ENCODE results near the gene SLN.

The SLN gene

GRCh38 chr11:107689317-107690202 is 22.3 kb downstream of the SLN start:
- Histone ChIP-seq H3K4me3 (ENCODE audit: low read depth, low read length) (no peak overlapping the region), H3K4me1 (ENCODE audit: control insufficient read depth, insufficient read depth, low read length) (no peaks in the 10 kb centered on the region), H3K27ac (ENCODE audit: extremely low read depth, low read depth, low read length) (no peak overlapping the region), H3K9me3 (ENCODE audit: control insufficient read depth, insufficient read depth, low read depth, low read length) (no peaks in the 10 kb centered on the region), H3K36me3 (ENCODE audit: control insufficient read depth in 2 of 2, insufficient read depth in 1 of 2, low read length in 2 of 2) (no peaks in the 10 kb centered on the region)
- ChIA-PET CTCF (interaction anchor here (0.5 to 4.9 kb wide), 46 partner anchors 8 to 1659 kb away, joined by 3 to 98 read pairs (median 4); partner anchors contain the start of gene ALKBH8), POLR2A (no interaction called here)
- TF ChIP-seq ZXDB (tag by site-specific recombination; IDR thresholded peaks at IDR 0.05) (no peak), ZNF660 (tag by site-specific recombination; IDR thresholded peaks at IDR 0.05) (no peak), ZNF654 (tag by site-specific recombination; IDR thresholded peaks at IDR 0.05; ENCODE audit: low read depth) (peak; percentile 84), ZEB2 (tag by site-specific recombination; IDR thresholded peaks at IDR 0.05) (0 out of 2 replicates have a peak, but pooled peaks have one; percentile 44), CTCF (tag by site-specific recombination; IDR thresholded peaks at IDR 0.05) (0 out of 2 replicates have a peak, but pooled peaks have one; percentile 9), PRDM1 (tag by site-specific recombination; IDR thresholded peaks at IDR 0.05) (peak; percentile 51; the same call in 1 of the 2 replicates), ZSCAN30 (tag by site-specific recombination; IDR thresholded peaks at IDR 0.05) (peak; percentile 66), PRDM10 (tag by site-specific recombination; IDR thresholded peaks at IDR 0.05) (0 out of 2 replicates have a peak, but pooled peaks have one; percentile 28), BCL11B (tag by site-specific recombination; IDR thresholded peaks at IDR 0.05; ENCODE audit: low read depth) (peak; percentile 18; the same call in 1 of the 2 replicates), ZFP69B (tag by site-specific recombination; IDR thresholded peaks at IDR 0.05) (no peak), ZNF362 (tag by site-specific recombination; IDR thresholded peaks at IDR 0.05) (no peak)

GRCh38 chr11:107688322-107688918 is 23.4 kb downstream of the SLN start:
- H3K36me3 ChIP-seq (ENCODE audit: control insufficient read depth in 2 of 2, insufficient read depth in 1 of 2, low read length in 2 of 2) = no peaks in the 10 kb centered on the region
- ChIA-PET POLR2A (no interaction called here), CTCF (interaction anchor here (0.6 to 4.9 kb wide), 25 partner anchors 9 to 469 kb away, joined by 3 to 98 read pairs (median 4); partner anchors contain the start of gene ALKBH8)
- no peak for TF ChIP-seq ZNF558 (tag by site-specific recombination; IDR thresholded peaks at IDR 0.05)
- TF ChIP-seq ZFP3 (tag by site-specific recombination; IDR thresholded peaks at IDR 0.05; ENCODE audit: low read depth) = no peak
- no peak for TF ChIP-seq ZNF776 (tag by site-specific recombination; IDR thresholded peaks at IDR 0.05; ENCODE audit: borderline replicate concordance)
- no peak for TF ChIP-seq ZNF664 (tag by site-specific recombination; IDR thresholded peaks at IDR 0.05)
- no peak for TF ChIP-seq ZNF341 (tag by site-specific recombination; IDR thresholded peaks at IDR 0.05; ENCODE audit: low read depth)
- TF ChIP-seq ZNF280D (tag by site-specific recombination; IDR thresholded peaks at IDR 0.05) = no peak
- TF ChIP-seq ZNF548 (tag by site-specific recombination; IDR thresholded peaks at IDR 0.05) = no peak
- no peak for TF ChIP-seq ZBTB21 (tag by site-specific recombination; IDR thresholded peaks at IDR 0.05)
- TF ChIP-seq ZNF585B (tag by site-specific recombination; IDR thresholded peaks at IDR 0.05) = no peak
- no peak for TF ChIP-seq EGR2 (tag by site-specific recombination; IDR thresholded peaks at IDR 0.05; ENCODE audit: low read depth)
- no peak for TF ChIP-seq ZNF600 (tag by site-specific recombination; IDR thresholded peaks at IDR 0.05)

More at GRCh38 chr11:107688322-107688918, 23.4 kb downstream of the SLN start:
- Histone ChIP-seq H3K9me3 (ENCODE audit: control insufficient read depth, insufficient read depth, low read depth, low read length) (no peaks in the 10 kb centered on the region), H3K4me3 (ENCODE audit: low read depth, low read length) (no peak overlapping the region), H3K4me1 (ENCODE audit: control insufficient read depth, insufficient read depth, low read length) (no peaks in the 10 kb centered on the region), H3K27ac (ENCODE audit: extremely low read depth, low read depth, low read length) (no peak overlapping the region)

Measured in HEK293 (cell line).